ENCODE measurements around the gene SLC8A1. TPM values are rescaled to one million over a fixed set of nuclear protein-coding genes. Genes with fewer than 3 reads are reported as not detected.

SLC8A1 gene
- total RNA-seq, 3 donors from 2014 or later, result 6.0 to 164 (median 17.0) TPM

GRCh38 chr2:40210968-40211353 lies 240.9 kb downstream of the SLC8A1 start:
- TF ChIP-seq, protein P1, sequence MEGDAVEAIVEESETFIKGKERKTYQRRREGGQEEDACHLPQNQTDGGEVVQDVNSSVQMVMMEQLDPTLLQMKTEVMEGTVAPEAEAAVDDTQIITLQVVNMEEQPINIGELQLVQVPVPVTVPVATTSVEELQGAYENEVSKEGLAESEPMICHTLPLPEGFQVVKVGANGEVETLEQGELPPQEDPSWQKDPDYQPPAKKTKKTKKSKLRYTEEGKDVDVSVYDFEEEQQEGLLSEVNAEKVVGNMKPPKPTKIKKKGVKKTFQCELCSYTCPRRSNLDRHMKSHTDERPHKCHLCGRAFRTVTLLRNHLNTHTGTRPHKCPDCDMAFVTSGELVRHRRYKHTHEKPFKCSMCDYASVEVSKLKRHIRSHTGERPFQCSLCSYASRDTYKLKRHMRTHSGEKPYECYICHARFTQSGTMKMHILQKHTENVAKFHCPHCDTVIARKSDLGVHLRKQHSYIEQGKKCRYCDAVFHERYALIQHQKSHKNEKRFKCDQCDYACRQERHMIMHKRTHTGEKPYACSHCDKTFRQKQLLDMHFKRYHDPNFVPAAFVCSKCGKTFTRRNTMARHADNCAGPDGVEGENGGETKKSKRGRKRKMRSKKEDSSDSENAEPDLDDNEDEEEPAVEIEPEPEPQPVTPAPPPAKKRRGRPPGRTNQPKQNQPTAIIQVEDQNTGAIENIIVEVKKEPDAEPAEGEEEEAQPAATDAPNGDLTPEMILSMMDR (IDR thresholded peaks at IDR 0.05), result no peak
- Histone ChIP-seq H3K9me3 (no peaks in the 10 kb centered on the region), H3K4me3 (no peak overlapping the region), H3K4me1 (ENCODE audit: low read depth) (no peaks in the 10 kb centered on the region), H3K36me3 (ENCODE audit: low read depth) (no peaks in the 10 kb centered on the region)
- DNase-seq (no peak), ATAC-seq (no peak)
- intact Hi-C loops (cut with DNase I, micrococcal nuclease), result loop anchor here in 1 of 2 donors (10.0 kb wide), 1 partner anchor 854 kb away; no protein-coding TSS in a partner anchor

- TF ChIP-seq, protein P1 (IDR thresholded peaks at IDR 0.05), result no peak
- H3K9me3 ChIP-seq, result no peaks in the 10 kb centered on the region
- no peak overlapping the region for H3K4me3 ChIP-seq
- ATAC-seq (no peak), DNase-seq (no peak)
- no peaks in the 10 kb centered on the region for H3K36me3 ChIP-seq (ENCODE audit: low read depth)
- intact Hi-C loops (cut with DNase I, micrococcal nuclease), result loop anchor here in 1 of 2 donors (10.0 kb wide), 1 partner anchor 854 kb away; no protein-coding TSS in a partner anchor
- no peaks in the 10 kb centered on the region for H3K4me1 ChIP-seq (ENCODE audit: low read depth)
Measured at GRCh38 chr2:40210344-40210967, 241.4 kb downstream of the SLC8A1 start.

DNA sequence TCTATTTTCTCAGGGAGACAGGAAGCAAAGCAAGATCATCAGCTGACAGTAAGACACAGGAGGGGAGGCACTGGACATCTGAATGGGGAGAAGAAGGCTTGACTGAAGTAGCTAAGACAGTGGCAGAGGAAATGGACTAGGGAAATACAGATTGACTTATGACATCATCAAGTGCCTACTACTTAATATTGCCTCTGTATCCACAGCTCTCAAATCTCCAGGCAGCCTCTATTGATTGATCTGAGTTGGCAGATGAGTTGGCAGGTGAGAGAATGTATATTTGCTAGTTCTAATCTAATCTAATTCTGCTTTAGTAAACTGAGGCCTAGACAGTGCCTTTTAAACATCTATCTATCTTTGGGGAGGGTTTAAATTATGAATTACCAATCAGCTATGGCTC lies 242.1 kb downstream of the SLC8A1 start:
- Histone ChIP-seq H3K4me3 (no peak overlapping the region), H3K4me1 (ENCODE audit: low read depth) (no peaks in the 10 kb centered on the region), H3K9me3 (no peaks in the 10 kb centered on the region), H3K36me3 (ENCODE audit: low read depth) (no peaks in the 10 kb centered on the region)
- intact Hi-C loops (cut with DNase I, micrococcal nuclease), result loop anchor here in 1 of 2 donors (10.0 kb wide), 1 partner anchor 855 kb away; no protein-coding TSS in a partner anchor
- TF ChIP-seq, protein P1 (IDR thresholded peaks at IDR 0.05), result no peak
- no peak for DNase-seq
- no peak for ATAC-seq

DNA sequence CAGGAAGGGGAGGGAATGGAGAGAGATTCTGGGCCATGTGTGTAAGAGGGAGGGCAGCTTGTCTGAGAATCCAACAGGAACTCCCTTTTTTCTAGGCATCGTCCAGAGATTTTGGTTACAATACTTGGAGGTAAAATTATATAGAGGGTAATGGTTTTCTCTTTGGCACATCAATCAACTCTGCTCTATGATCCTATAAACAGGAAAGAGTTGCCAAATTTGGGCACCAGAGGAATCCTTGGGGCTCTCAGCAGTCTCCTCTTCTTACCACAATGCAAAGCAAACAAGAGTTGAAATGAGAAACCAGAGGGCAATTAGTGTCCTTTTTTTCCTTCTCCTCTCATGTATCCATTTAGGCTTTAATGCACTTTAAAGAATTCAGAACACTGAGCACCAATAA lies 243.4 kb downstream of the SLC8A1 start:
- DNase-seq, result no peak
- Histone ChIP-seq H3K4me1 (ENCODE audit: low read depth) (no peaks in the 10 kb centered on the region), H3K36me3 (ENCODE audit: low read depth) (no peaks in the 10 kb centered on the region), H3K4me3 (no peak overlapping the region), H3K9me3 (no peaks in the 10 kb centered on the region)
- intact Hi-C loops (cut with DNase I, micrococcal nuclease), result no loop called here
- TF ChIP-seq, protein P1 (IDR thresholded peaks at IDR 0.05), result no peak
- no peak for ATAC-seq

- H3K9me3 ChIP-seq, result no peaks in the 10 kb centered on the region
- no peak overlapping the region for H3K4me3 ChIP-seq
- no peaks in the 10 kb centered on the region for H3K36me3 ChIP-seq (ENCODE audit: low read depth)
- no peak for DNase-seq
- intact Hi-C loops (cut with DNase I, micrococcal nuclease), result no loop called here
- ATAC-seq, result no peak
- H3K4me1 ChIP-seq (ENCODE audit: low read depth), result no peaks in the 10 kb centered on the region
- TF ChIP-seq, protein P1 (IDR thresholded peaks at IDR 0.05), result no peak
Measured at GRCh38 chr2:40204268-40204667, 247.6 kb downstream of the SLC8A1 start.
